Measurements from ENCODE around the gene PCDHA1.

GRCh38 chr5:140862441-140863295 is 76.7 kb downstream of the PCDHA1 start:
- no peak for TF ChIP-seq GATA3 (IDR thresholded peaks at IDR 0.05; ENCODE audit: low read depth, low read length)
- TF ChIP-seq GATA2 (IDR thresholded peaks at IDR 0.05; ENCODE audit: low read depth, low read length), result no peak
